ENCODE data around the gene STARD3.

- TF ChIP-seq POLR2A (IDR thresholded peaks at IDR 0.05) (no peak), CTCF (IDR thresholded peaks at IDR 0.05) (no peak), POLR2AphosphoS5 (IDR thresholded peaks at IDR 0.05) (no peak)
Measured at GRCh38 chr17:39709319-39709997, 72.5 kb downstream of the STARD3 start.

All from sigmoid colon (tissue), 4 donors.